H1 (cell line): ENCODE results near the gene POLR2C. TPM values are rescaled to one million over a fixed set of nuclear protein-coding genes. Genes with fewer than 3 reads are reported as not detected.

ENCODE experiments used
- FOSL1 ChIP-seq: IDR thresholded peaks from 2 replicates; pipeline ENCODE4 v1.6.1; 2011; ENCODE audit warnings: mild to moderate bottlenecking, low read depth, low read length, moderate library complexity; ENCODE audit not compliant: insufficient read depth
- MAFK ChIP-seq: IDR thresholded peaks from 2 replicates; pipeline ENCODE4 v1.6.1; 2012; ENCODE audit warnings: low read depth, mild to moderate bottlenecking, improper control_type of control experiment, low read length
- USF2 ChIP-seq: IDR thresholded peaks from 2 replicates; pipeline ENCODE4 v1.6.1; 2011; ENCODE audit warnings: low read length, improper control_type of control experiment
- polyA plus RNA-seq, 7 experiments: library from polyadenylated mRNA; depleted of rRNA in 3 of 7; stranded (reverse) in 5 of 7; unstranded in 2 of 7; fragments of >200 nt in 5 of 7; fragments of 200-250 nt in 2 of 7; gene quantifications; 1 replicate in 5 of 7; 2 replicates in 1 of 7; 4 replicates in 1 of 7; pipeline versions ENCODE4 v1.2.1 to v1.2.3, GENCODE V29; 2011 to 2013; ENCODE audit warnings: missing spikeins in 2 of 7, mixed read lengths in 2 of 7
- total RNA-seq: library from RNA; stranded (reverse); fragmentation: NEBNext Ultra II Directional; extraction: Animal tissue kit (Norgen Biotek cat#: 25700); gene quantifications from 2 replicates; pipeline ENCODE4 v1.2.1, GENCODE V29; 2021

The POLR2C gene
- total and polyA plus RNA-seq, 2 of the 8 experiments (the other 6 are each of a cell fraction or from before 2014, with no cell fraction given), result 72.5 to 132 TPM

GRCh38 chr16:57424583-57424982 lies 37.9 kb upstream of the POLR2C start (continued):
- TF ChIP-seq USF2 (no peak), FOSL1 (no peak), MAFK (no peak)
